H9 (cell line): ENCODE data around the gene VAMP2. TPM values are rescaled to one million over a fixed set of nuclear protein-coding genes. Genes with fewer than 3 reads are reported as not detected.

Experiments
- DNase-seq: peaks from one replicate; pipeline ENCODE4 v3.0.0-alpha.2; 2017
- H2AFZ ChIP-seq: one replicate; pipeline ENCODE4 v1.6.1; 2013; ENCODE audit warnings: mild to moderate bottlenecking, low read length, control low read depth, moderate library complexity
- H2AK5ac ChIP-seq: 2 replicates; pipeline ENCODE4 v1.6.1; 2013; ENCODE audit warnings: low read length, control low read depth, mixed read lengths; ENCODE audit not compliant: insufficient read length
- H2BK120ac ChIP-seq: one replicate; pipeline ENCODE4 v1.6.1; 2013; ENCODE audit warnings: low read depth, mild to moderate bottlenecking, low read length, control low read depth, inconsistent platforms; ENCODE audit not compliant: poor library complexity, severe bottlenecking
- H2BK12ac ChIP-seq: 2 replicates; pipeline ENCODE4 v1.6.1; 2013; ENCODE audit warnings: low read length, control low read depth, mixed read lengths, low read depth; ENCODE audit not compliant: insufficient read length
- H2BK15ac ChIP-seq: 2 replicates; pipeline ENCODE4 v1.6.1; 2013; ENCODE audit warnings: low read depth, low read length, control low read depth
- H2BK20ac ChIP-seq: one replicate; pipeline ENCODE4 v1.6.1; 2013; ENCODE audit warnings: low read depth, mild to moderate bottlenecking, low read length, control low read depth, inconsistent platforms; ENCODE audit not compliant: poor library complexity, severe bottlenecking
- H2BK5ac ChIP-seq: 2 replicates; pipeline ENCODE4 v1.6.1; 2013; ENCODE audit warnings: low read length, control low read depth, mixed read lengths; ENCODE audit not compliant: insufficient read length
- H3K14ac ChIP-seq: 2 replicates; pipeline ENCODE4 v1.6.1; 2013; ENCODE audit warnings: low read length, control low read depth; ENCODE audit not compliant: insufficient read depth
- H3K18ac ChIP-seq: 2 replicates; pipeline ENCODE4 v1.6.1; 2013; ENCODE audit warnings: low read depth, mild to moderate bottlenecking, mixed read lengths, low read length, control low read depth; ENCODE audit not compliant: insufficient read length
- H3K23ac ChIP-seq: 2 replicates; pipeline ENCODE4 v1.6.1; 2013; ENCODE audit warnings: low read length, control low read depth, mixed read lengths, low read depth; ENCODE audit not compliant: insufficient read length
- H3K23me2 ChIP-seq: 2 replicates; pipeline ENCODE4 v1.6.1; 2013; ENCODE audit warnings: low read depth, mild to moderate bottlenecking, mixed read lengths, low read length, control low read depth; ENCODE audit not compliant: insufficient read length, poor library complexity, severe bottlenecking
- H3K27ac ChIP-seq: 2 replicates; pipeline ENCODE4 v1.5.1; 2013; ENCODE audit warnings: low read length, control low read depth, mixed read lengths, low read depth; ENCODE audit not compliant: insufficient read length
- H3K27me3 ChIP-seq: 2 replicates; pipeline ENCODE4 v1.6.1; 2013; ENCODE audit warnings: low read length, control low read depth, inconsistent platforms; ENCODE audit not compliant: insufficient read depth
- H3K4ac ChIP-seq: 2 replicates; pipeline ENCODE4 v1.6.1; 2013; ENCODE audit warnings: low read depth, mild to moderate bottlenecking, control low read depth, inconsistent platforms, low read length, moderate library complexity
- H3K4me1 ChIP-seq: 2 replicates; pipeline ENCODE4 v1.6.1; 2013; ENCODE audit warnings: low read length, control low read depth, inconsistent platforms; ENCODE audit not compliant: insufficient read depth
- H3K4me2 ChIP-seq: 2 replicates; pipeline ENCODE4 v1.6.1; 2013; ENCODE audit warnings: low read length, control low read depth, mixed read lengths; ENCODE audit not compliant: insufficient read length, insufficient read depth
- H3K56ac ChIP-seq: 2 replicates; pipeline ENCODE4 v1.6.1; 2013; ENCODE audit warnings: low read depth, mild to moderate bottlenecking, mixed read lengths, low read length, control low read depth; ENCODE audit not compliant: insufficient read length
- H3K79me1 ChIP-seq: 2 replicates; pipeline ENCODE4 v1.6.1; 2013; ENCODE audit warnings: low read depth, mild to moderate bottlenecking, moderate library complexity, low read length, control low read depth, inconsistent platforms; ENCODE audit not compliant: insufficient read depth, poor library complexity, severe bottlenecking
- H3K79me2 ChIP-seq: 2 replicates; pipeline ENCODE4 v1.6.1; 2013; ENCODE audit warnings: low read length, control low read depth, inconsistent platforms; ENCODE audit not compliant: insufficient read depth
- H3K9ac ChIP-seq: 2 replicates; pipeline ENCODE4 v1.6.1; 2013; ENCODE audit warnings: low read length, control low read depth, mixed read lengths; ENCODE audit not compliant: insufficient read length; ENCODE audit errors: extremely low read depth
- H3K9me3 ChIP-seq: one replicate; pipeline ENCODE4 v1.6.1; 2013; ENCODE audit warnings: low read depth, low read length, inconsistent platforms; ENCODE audit not compliant: control insufficient read depth
- H3T11ph ChIP-seq: one replicate; pipeline ENCODE4 v1.6.1; 2013; ENCODE audit warnings: mild to moderate bottlenecking, low read length, control low read depth, inconsistent platforms
- H4K20me1 ChIP-seq: one replicate; pipeline ENCODE4 v1.6.1; 2013; ENCODE audit not compliant: control insufficient read depth, insufficient read length, insufficient read depth
- H4K5ac ChIP-seq: 2 replicates; pipeline ENCODE4 v1.6.1; 2013; ENCODE audit warnings: low read depth, mild to moderate bottlenecking, mixed read lengths, low read length, control low read depth; ENCODE audit not compliant: insufficient read length
- H4K8ac ChIP-seq: replicated peaks from 2 replicates; pipeline ENCODE4 v1.6.1; 2013; ENCODE audit warnings: low read length, control low read depth, mixed read lengths, low read depth; ENCODE audit not compliant: insufficient read length
- H4K91ac ChIP-seq: 2 replicates; pipeline ENCODE4 v1.6.1; 2013; ENCODE audit warnings: low read depth, mild to moderate bottlenecking, moderate library complexity, mixed read lengths, low read length, control low read depth; ENCODE audit not compliant: insufficient read length
- H3K27ac Mint-ChIP-seq, 3 experiments: 2 replicates in 2 of 3; 3 replicates in 1 of 3; pipeline ENCODE4 v1.8.0; 2020 to 2021; ENCODE audit warnings: mixed read lengths in 3 of 3, mild to moderate bottlenecking in 1 of 3, moderate library complexity in 1 of 3
- H3K27me3 Mint-ChIP-seq: 2 replicates; pipeline ENCODE4 v1.8.0; 2021; ENCODE audit warnings: low read depth, mild to moderate bottlenecking, moderate library complexity, mixed read lengths
- H3K36me3 Mint-ChIP-seq, 3 experiments: 2 replicates in 2 of 3; 3 replicates in 1 of 3; pipeline ENCODE4 v1.8.0; 2020 to 2021; ENCODE audit warnings: low read depth in 3 of 3, mixed read lengths in 3 of 3; ENCODE audit not compliant: insufficient read depth in 1 of 3
- H3K4me1 Mint-ChIP-seq, 2 experiments: 2 replicates each; pipeline ENCODE4 v1.8.0; 2020; ENCODE audit warnings: mixed read lengths in 2 of 2
- H3K4me3 Mint-ChIP-seq, 2 experiments: 2 replicates in 1 of 2; 3 replicates in 1 of 2; pipeline ENCODE4 v1.8.0; 2020 to 2021; ENCODE audit warnings: mild to moderate bottlenecking in 2 of 2, mixed read lengths in 2 of 2, moderate library complexity in 1 of 2
- H3K9me3 Mint-ChIP-seq, 2 experiments: 2 replicates in 1 of 2; 3 replicates in 1 of 2; pipeline ENCODE4 v1.8.0; 2020; ENCODE audit warnings: mild to moderate bottlenecking in 2 of 2, mixed read lengths in 2 of 2, moderate library complexity in 1 of 2
- WGBS: extraction: QIAGEN DNeasy Blood & Tissue Kit; methylation state at CpG from one replicate; pipeline ENCODE4 v1.1.7; 2013; ENCODE audit warnings: missing lambda C conversion rate, low lambda C conversion rate, mixed read lengths; ENCODE audit not compliant: insufficient read length; ENCODE audit errors: extremely low coverage; 5-methylcytosine and 5-hydroxymethylcytosine counted together
- total RNA-seq: library from RNA; stranded (reverse); gene quantifications from 2 replicates; pipeline ENCODE4 v1.2.1, GENCODE V29; 2021
- TF ChIP-seq, protein P1 (sequence below): fragments of 200-600 bp; sonication (generic); conservative IDR thresholded peaks from 3 replicates; pipeline ENCODE4 v1.8.0; 2021; ENCODE audit warnings: antibody characterized with exemption, mild to moderate bottlenecking

VAMP2 gene
- total RNA-seq, 1 experiment from 2014 or later: 22.8 TPM

DNA sequence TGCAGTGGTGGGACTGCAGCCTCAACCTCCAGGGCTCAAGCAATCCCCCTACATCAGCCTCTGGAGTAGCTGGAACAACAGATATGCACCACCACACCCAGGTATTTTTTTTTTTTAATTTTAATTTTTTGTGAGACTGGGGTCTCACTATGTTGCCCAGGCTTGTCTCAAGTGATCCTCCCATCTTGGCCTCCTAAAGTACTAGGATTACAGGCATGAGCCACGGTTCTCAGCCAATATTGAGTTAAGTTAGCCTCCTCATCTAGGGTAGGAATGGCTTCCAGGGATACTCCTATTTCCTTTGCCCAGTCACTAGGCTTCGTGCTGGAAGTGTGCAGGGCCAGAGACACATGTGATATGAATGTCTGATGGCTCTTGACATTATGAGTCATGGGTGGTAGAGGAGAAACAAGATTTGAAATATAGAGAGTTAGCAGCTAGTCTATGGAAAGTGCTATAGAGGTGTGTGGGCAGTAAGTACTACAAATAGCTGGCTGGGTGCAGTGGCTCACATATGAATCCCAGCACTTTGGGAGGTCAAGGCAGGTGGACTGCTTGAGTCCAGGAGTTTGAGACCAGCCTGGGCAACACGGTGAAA is 30.8 kb downstream of the VAMP2 start:
- Histone ChIP-seq H3K9me3 (no peaks in the 10 kb centered on the region), H3K56ac (no peak overlapping the region), H3K27me3 (peaks cover 4% of the 10 kb centered on the region; the same call in 1 of the 2 replicates), H3K27ac (no peak overlapping the region), H3K79me1 (no peaks in the 10 kb centered on the region), H4K20me1 (no peaks in the 10 kb centered on the region), H4K5ac (no peak overlapping the region), H2AFZ (no peak overlapping the region), H3K23ac (no peak overlapping the region), H3K4me1 (no peaks in the 10 kb centered on the region), H4K91ac (no peak overlapping the region), H2BK120ac (no peak overlapping the region), H3K14ac (no peak overlapping the region), H2BK20ac (no peak overlapping the region), H2BK12ac (no peak overlapping the region), H2AK5ac (peak overlapping the region; percentile 35), H3K79me2 (no peaks in the 10 kb centered on the region), H3K23me2 (no peaks in the 10 kb centered on the region), H3K4me2 (no peak overlapping the region), H3K4ac (no peak overlapping the region), H4K8ac (no peak overlapping the region), H3K18ac (no peak overlapping the region), H3T11ph (no peak overlapping the region), H3K9ac (no peak overlapping the region), H2BK15ac (no peak overlapping the region), H2BK5ac (no peak overlapping the region)
- no peak for DNase-seq
- no peaks in the 10 kb centered on the region for H3K36me3 Mint-ChIP-seq
- peaks cover 9 to 25% of the 10 kb centered on the region in 2 experiments for H3K4me1 Mint-ChIP-seq
- peaks cover 43% of the 10 kb centered on the region for H3K27me3 Mint-ChIP-seq
- no peak overlapping the region for H3K4me3 Mint-ChIP-seq
- no peak overlapping the region for H3K27ac Mint-ChIP-seq
- H3K9me3 Mint-ChIP-seq: peaks cover 0 to 3% of the 10 kb centered on the region in 2 experiments; a peak in 1 of 5 replicates
- TF ChIP-seq, protein P1, sequence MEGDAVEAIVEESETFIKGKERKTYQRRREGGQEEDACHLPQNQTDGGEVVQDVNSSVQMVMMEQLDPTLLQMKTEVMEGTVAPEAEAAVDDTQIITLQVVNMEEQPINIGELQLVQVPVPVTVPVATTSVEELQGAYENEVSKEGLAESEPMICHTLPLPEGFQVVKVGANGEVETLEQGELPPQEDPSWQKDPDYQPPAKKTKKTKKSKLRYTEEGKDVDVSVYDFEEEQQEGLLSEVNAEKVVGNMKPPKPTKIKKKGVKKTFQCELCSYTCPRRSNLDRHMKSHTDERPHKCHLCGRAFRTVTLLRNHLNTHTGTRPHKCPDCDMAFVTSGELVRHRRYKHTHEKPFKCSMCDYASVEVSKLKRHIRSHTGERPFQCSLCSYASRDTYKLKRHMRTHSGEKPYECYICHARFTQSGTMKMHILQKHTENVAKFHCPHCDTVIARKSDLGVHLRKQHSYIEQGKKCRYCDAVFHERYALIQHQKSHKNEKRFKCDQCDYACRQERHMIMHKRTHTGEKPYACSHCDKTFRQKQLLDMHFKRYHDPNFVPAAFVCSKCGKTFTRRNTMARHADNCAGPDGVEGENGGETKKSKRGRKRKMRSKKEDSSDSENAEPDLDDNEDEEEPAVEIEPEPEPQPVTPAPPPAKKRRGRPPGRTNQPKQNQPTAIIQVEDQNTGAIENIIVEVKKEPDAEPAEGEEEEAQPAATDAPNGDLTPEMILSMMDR: no peak
- no CpG with 5 or more reads among the region's 3 CpGs for WGBS
